CD4-positive, alpha-beta T cell (primary cell): ENCODE measurements around the gene AGPS. TPM values are rescaled to one million over a fixed set of nuclear protein-coding genes. Genes with fewer than 3 reads are reported as not detected.

ENCODE experiments used
- ATAC-seq: fragments of 200-7000 bp; cut with Tn5 transposase; one replicate; pipeline ENCODE4 v1.10.0; 2022; ENCODE audit warnings: mild to moderate bottlenecking; ENCODE audit not compliant: poor library complexity
- CTCF ChIA-PET: fragments of 350-600 bp; sonication (Branson Sonifier 250); formaldehyde crosslinking; loops from one replicate; lab custom pipeline; 2021; ENCODE audit warnings: antibody characterized with exemption, inconsistent platforms; lab: Charles Lee
- POLR2A ChIA-PET: fragments of 350-600 bp; sonication (Branson Sonifier 250); formaldehyde crosslinking; loops from one replicate; lab custom pipeline; 2021; ENCODE audit warnings: antibody characterized with exemption, inconsistent platforms; lab: Charles Lee
- DNase-seq, 14 experiments: peaks; one replicate each; pipeline ENCODE4 v3.0.0-alpha.2; 2013 to 2020; ENCODE audit warnings: mixed read lengths in 2 of 14
- H3K27ac ChIP-seq, 2 donors: one replicate each; pipeline versions ENCODE4 v1.5.1 to v1.7.0; 2013; ENCODE audit warnings: low read length in 2 of 2, low read depth in 1 of 2, mild to moderate bottlenecking in 1 of 2
- H3K27me3 ChIP-seq, 2 experiments: 1 replicate in 1 of 2; 2 replicates in 1 of 2; pipeline versions ENCODE4 v1.6.1 to v1.7.0; 2013; ENCODE audit warnings: low read length in 2 of 2, control low read depth in 1 of 2, mild to moderate bottlenecking in 1 of 2, moderate library complexity in 1 of 2; ENCODE audit not compliant: insufficient read depth in 2 of 2, control insufficient read depth in 1 of 2
- H3K36me3 ChIP-seq: one replicate; pipeline ENCODE4 v1.6.1; 2013; ENCODE audit warnings: low read length, control low read depth; ENCODE audit not compliant: insufficient read depth
- H3K4me1 ChIP-seq: one replicate; pipeline ENCODE4 v1.6.1; 2013; ENCODE audit warnings: low read length, control low read depth; ENCODE audit not compliant: insufficient read depth
- H3K4me3 ChIP-seq: one replicate; pipeline ENCODE4 v1.5.1; 2013; ENCODE audit warnings: mild to moderate bottlenecking, low read length, moderate library complexity
- H3K9me3 ChIP-seq, 2 experiments: 1 replicate in 1 of 2; 2 replicates in 1 of 2; pipeline versions ENCODE4 v1.6.1 to v1.7.0; 2013; ENCODE audit warnings: low read length in 2 of 2, mild to moderate bottlenecking in 2 of 2, control low read depth in 1 of 2, moderate library complexity in 1 of 2; ENCODE audit not compliant: control insufficient read depth in 1 of 2, insufficient read depth in 1 of 2
- H3K27ac Mint-ChIP-seq: one replicate; pipeline ENCODE4 v1.8.0; 2020; ENCODE audit warnings: mixed read lengths
- H3K27me3 Mint-ChIP-seq: one replicate; pipeline ENCODE4 v1.8.0; 2021; ENCODE audit warnings: mixed read lengths
- H3K36me3 Mint-ChIP-seq: one replicate; pipeline ENCODE4 v1.8.0; 2021; ENCODE audit warnings: low read depth, mixed read lengths
- H3K4me1 Mint-ChIP-seq: one replicate; pipeline ENCODE4 v1.8.0; 2021; ENCODE audit warnings: low read depth, mixed read lengths
- H3K4me3 Mint-ChIP-seq: one replicate; pipeline ENCODE4 v1.8.0; 2020; ENCODE audit warnings: mild to moderate bottlenecking, mixed read lengths
- H3K9me3 Mint-ChIP-seq: one replicate; pipeline ENCODE4 v1.8.0; 2020; ENCODE audit warnings: mixed read lengths
- intact Hi-C, 2 experiments: fragments of 100-400 bp; cut with DNase I in 1 of 2; cut with micrococcal nuclease in 1 of 2; formaldehyde crosslinking; loops; one replicate each; pipeline versions ENCODE4 v1.15.1 to v1.9.0; 2023 to 2025; cut with DNase I, micrococcal nuclease
- total RNA-seq, 174 experiments: library from RNA in 2 of 174; stranded (reverse) in 2 of 174; gene quantifications; one replicate each; pipeline ENCODE4 v1.2.3 and lab custom pipeline; 2021 to 2026
- TF ChIP-seq, protein P1 (sequence below): fragments of 200-600 bp; IDR thresholded peaks from one replicate; pipeline ENCODE4 v1.8.0; 2022; ENCODE audit warnings: antibody characterized with exemption, mild to moderate bottlenecking

AGPS gene
- total RNA-seq, 2 experiments from 2014 or later = 21.5 to 23.9 TPM

- ChIA-PET CTCF (interaction anchor here (0.8 to 1.1 kb wide), 3 partner anchors 11 to 52 kb away, joined by 3 read pairs; no protein-coding TSS in a partner anchor), POLR2A (interaction anchor here (0.6 to 1.5 kb wide), 6 partner anchors 11 to 695 kb away, joined by 3 to 5 read pairs (median 3); no protein-coding TSS in a partner anchor)
- intact Hi-C loops = loop anchor here (1.0 to 10.0 kb wide), 8 partner anchors 66 to 1548 kb away; partner anchors contain the start of genes AGPS (in 1 of the 2), LNPK (in 1 of the 2) and RBM45 (in 1 of the 2)
- ATAC-seq (peak; percentile 91), DNase-seq (peak; percentile 80 to 97 (median 88))
- Histone ChIP-seq H3K4me3 (peak overlapping the region; percentile 71), H3K36me3 (no peaks in the 10 kb centered on the region), H3K27me3 (no peaks in the 10 kb centered on the region), H3K27ac (peak overlapping the region; percentile 93 to 99), H3K9me3 (no peaks in the 10 kb centered on the region), H3K4me1 (peaks cover 13% of the 10 kb centered on the region)
- peaks cover 13% of the 10 kb centered on the region for H3K36me3 Mint-ChIP-seq
- peaks cover 17% of the 10 kb centered on the region for H3K4me1 Mint-ChIP-seq
- H3K27me3 Mint-ChIP-seq = peaks cover 3% of the 10 kb centered on the region
- H3K4me3 Mint-ChIP-seq = peak overlapping the region; percentile 99
- no peaks in the 10 kb centered on the region for H3K9me3 Mint-ChIP-seq
- H3K27ac Mint-ChIP-seq = peak overlapping the region; percentile 98
- TF ChIP-seq, protein P1, sequence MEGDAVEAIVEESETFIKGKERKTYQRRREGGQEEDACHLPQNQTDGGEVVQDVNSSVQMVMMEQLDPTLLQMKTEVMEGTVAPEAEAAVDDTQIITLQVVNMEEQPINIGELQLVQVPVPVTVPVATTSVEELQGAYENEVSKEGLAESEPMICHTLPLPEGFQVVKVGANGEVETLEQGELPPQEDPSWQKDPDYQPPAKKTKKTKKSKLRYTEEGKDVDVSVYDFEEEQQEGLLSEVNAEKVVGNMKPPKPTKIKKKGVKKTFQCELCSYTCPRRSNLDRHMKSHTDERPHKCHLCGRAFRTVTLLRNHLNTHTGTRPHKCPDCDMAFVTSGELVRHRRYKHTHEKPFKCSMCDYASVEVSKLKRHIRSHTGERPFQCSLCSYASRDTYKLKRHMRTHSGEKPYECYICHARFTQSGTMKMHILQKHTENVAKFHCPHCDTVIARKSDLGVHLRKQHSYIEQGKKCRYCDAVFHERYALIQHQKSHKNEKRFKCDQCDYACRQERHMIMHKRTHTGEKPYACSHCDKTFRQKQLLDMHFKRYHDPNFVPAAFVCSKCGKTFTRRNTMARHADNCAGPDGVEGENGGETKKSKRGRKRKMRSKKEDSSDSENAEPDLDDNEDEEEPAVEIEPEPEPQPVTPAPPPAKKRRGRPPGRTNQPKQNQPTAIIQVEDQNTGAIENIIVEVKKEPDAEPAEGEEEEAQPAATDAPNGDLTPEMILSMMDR = no peak
Measured at GRCh38 chr2:177552422-177553175, 160.0 kb downstream of the AGPS start.

DNA sequence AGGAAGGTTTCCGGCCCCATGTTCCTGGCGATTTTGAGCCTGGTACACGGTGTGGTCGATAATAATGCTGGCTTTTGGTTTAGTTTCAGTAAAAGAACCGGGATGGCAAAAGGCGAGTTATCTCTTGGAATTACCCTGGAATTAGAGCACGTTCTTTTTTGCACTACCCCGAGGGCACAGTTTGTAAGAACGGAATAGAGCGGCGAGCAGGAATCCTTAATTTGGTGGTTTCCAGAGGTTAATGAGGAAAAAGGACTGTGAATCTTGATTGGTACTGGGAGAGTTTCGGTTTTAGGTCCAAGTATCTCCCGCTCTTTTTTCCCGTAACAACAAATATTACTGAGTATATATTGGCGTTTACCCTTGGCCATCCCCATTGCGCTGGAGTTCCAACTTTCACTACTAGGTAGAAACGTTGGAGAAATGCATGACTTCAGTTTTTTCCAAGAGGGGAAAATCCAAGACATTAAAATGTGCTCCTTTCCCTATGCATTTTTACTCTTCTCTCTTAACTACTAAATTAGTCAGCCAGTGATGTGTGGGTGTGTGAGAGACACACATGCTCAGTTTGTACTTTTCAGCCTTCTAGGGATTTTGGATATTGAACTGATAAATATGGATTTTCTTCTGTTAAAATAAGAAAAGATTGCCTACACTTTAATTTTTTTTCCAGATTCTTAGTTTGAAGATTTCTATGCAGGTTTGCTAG is 160.8 kb downstream of the AGPS start:
- intact Hi-C loops = loop anchor here (1.0 to 10.0 kb wide), 7 partner anchors 65 to 1549 kb away; partner anchors contain the start of genes AGPS (in 1 of the 2), LNPK (in 1 of the 2) and RBM45 (in 1 of the 2)
- ChIA-PET CTCF (no interaction called here), POLR2A (interaction anchor here (1.2 kb wide), 1 partner anchor 289 kb away, joined by 4 read pairs; no protein-coding TSS in a partner anchor)
- peaks cover 3% of the 10 kb centered on the region for H3K27me3 Mint-ChIP-seq
- H3K4me1 Mint-ChIP-seq = peaks cover 17% of the 10 kb centered on the region
- ATAC-seq = no peak
- DNase-seq = no peak
- Histone ChIP-seq H3K4me1 (peaks cover 13% of the 10 kb centered on the region), H3K9me3 (no peaks in the 10 kb centered on the region), H3K27ac (peak overlapping the region; percentile 93 to 99), H3K36me3 (no peaks in the 10 kb centered on the region), H3K4me3 (peak overlapping the region; percentile 71), H3K27me3 (no peaks in the 10 kb centered on the region)
- no peaks in the 10 kb centered on the region for H3K9me3 Mint-ChIP-seq
- peak overlapping the region; percentile 99 for H3K4me3 Mint-ChIP-seq
- TF ChIP-seq, protein P1 = no peak
- H3K36me3 Mint-ChIP-seq = peaks cover 13% of the 10 kb centered on the region
- peak overlapping the region; percentile 98 for H3K27ac Mint-ChIP-seq

DNA sequence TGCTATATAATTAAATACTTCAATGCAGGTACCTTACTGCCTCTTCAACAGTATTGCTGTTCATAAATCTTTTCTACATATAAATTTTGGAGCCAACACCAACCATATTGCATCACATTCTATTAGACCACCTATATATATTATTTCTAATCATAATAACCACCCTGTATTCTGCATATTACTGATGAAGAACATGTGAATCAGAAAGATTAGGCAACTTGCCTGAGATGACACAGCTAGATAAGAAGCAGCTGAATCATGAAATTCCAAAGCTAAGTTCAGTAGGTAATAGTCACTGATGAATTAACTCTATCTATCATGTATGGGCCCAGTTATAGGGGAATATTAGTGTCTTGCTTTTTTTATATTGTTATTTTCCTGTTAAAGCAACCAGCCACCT is 161.8 kb downstream of the AGPS start:
- Mint-ChIP-seq H3K27ac (no peak overlapping the region), H3K9me3 (no peaks in the 10 kb centered on the region), H3K4me1 (peaks cover 17% of the 10 kb centered on the region), H3K27me3 (peaks cover 3% of the 10 kb centered on the region), H3K36me3 (peaks cover 13% of the 10 kb centered on the region), H3K4me3 (peak overlapping the region; percentile 99)
- H3K4me1 ChIP-seq = peaks cover 13% of the 10 kb centered on the region
- intact Hi-C loops = loop anchor here in 1 of 2 experiments (5.0 to 10.0 kb wide), 5 partner anchors 162 to 1550 kb away; partner anchors contain the start of genes AGPS, LNPK and RBM45
- DNase-seq = no peak
- no peak overlapping the region for H3K27ac ChIP-seq
- no peaks in the 10 kb centered on the region for H3K27me3 ChIP-seq
- no peaks in the 10 kb centered on the region for H3K9me3 ChIP-seq
- no peak overlapping the region for H3K4me3 ChIP-seq
- H3K36me3 ChIP-seq = no peaks in the 10 kb centered on the region
- ATAC-seq = no peak
- CTCF ChIA-PET = no interaction called here
- TF ChIP-seq, protein P1 = no peak
- POLR2A ChIA-PET = no interaction called here
